IPS DF 6.9 (cell line): Measurements from ENCODE around the gene RDH8.

Experiments used
- DNase-seq: peaks from one replicate; pipeline ENCODE4 v3.0.0-alpha.2; 2013; ENCODE audit warnings: low read depth, low spot score
- H3K27ac ChIP-seq: one replicate; pipeline ENCODE4 v1.5.1; 2013; ENCODE audit warnings: low read length, control low read depth
- H3K27me3 ChIP-seq: 2 replicates; pipeline ENCODE4 v1.6.1; 2013; ENCODE audit warnings: mild to moderate bottlenecking, low read length; ENCODE audit not compliant: control insufficient read depth, insufficient read depth
- H3K36me3 ChIP-seq: 2 replicates; pipeline ENCODE4 v1.6.1; 2013; ENCODE audit warnings: low read length; ENCODE audit not compliant: control insufficient read depth, insufficient read depth
- H3K4me1 ChIP-seq: 2 replicates; pipeline ENCODE4 v1.6.1; 2013; ENCODE audit warnings: low read length; ENCODE audit not compliant: control insufficient read depth, insufficient read depth
- H3K4me3 ChIP-seq: 2 replicates; pipeline ENCODE4 v1.5.1; 2013; ENCODE audit warnings: mild to moderate bottlenecking, low read length
- H3K9me3 ChIP-seq: 2 replicates; pipeline ENCODE4 v1.6.1; 2013; ENCODE audit warnings: low read length, inconsistent platforms; ENCODE audit not compliant: control insufficient read depth, insufficient read depth
- WGBS: extraction: QIAGEN DNeasy Blood & Tissue Kit; methylation state at CpG from one replicate; pipeline ENCODE4 v1.1.7; 2013; ENCODE audit warnings: mixed read lengths, missing lambda C conversion rate; ENCODE audit not compliant: insufficient read length, insufficient coverage; 5-methylcytosine and 5-hydroxymethylcytosine counted together

Gene RDH8

DNA sequence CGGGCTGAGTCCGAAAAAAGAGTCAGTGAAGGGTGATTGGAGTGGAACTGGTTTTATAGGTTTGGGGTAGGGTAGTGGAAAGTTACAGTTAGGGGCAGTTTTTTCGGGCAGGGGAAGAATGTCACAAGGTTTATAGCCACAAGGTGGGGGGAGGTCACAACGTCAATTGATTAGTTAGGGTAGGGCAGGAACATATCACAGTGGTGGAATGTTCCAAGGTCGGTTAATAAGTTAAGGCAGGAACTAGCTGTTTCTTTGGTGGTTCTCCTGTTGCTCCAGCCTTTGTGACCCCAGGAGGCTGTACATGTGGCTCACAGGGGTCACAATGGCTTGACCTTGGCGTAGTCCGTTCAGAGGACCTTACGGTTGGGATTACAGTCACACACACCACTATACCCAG is 20.3 kb downstream of the RDH8 start:
- H3K27ac ChIP-seq: no peak overlapping the region
- H3K4me3 ChIP-seq: no peak overlapping the region
- 100% methylated on average over 2 of the region's 8 CpGs for WGBS
- no peaks in the 10 kb centered on the region for H3K4me1 ChIP-seq
- DNase-seq: no peak
- no peaks in the 10 kb centered on the region for H3K36me3 ChIP-seq
- H3K9me3 ChIP-seq: no peaks in the 10 kb centered on the region; the same call in 1 of the 2 replicates
- H3K27me3 ChIP-seq: no peaks in the 10 kb centered on the region

GRCh38 chr19:10036601-10037071 is 23.4 kb downstream of the RDH8 start:
- no CpG with 5 or more reads among the region's 5 CpGs for WGBS

GRCh38 chr19:10037367-10037766 is 24.1 kb downstream of the RDH8 start:
- Histone ChIP-seq H3K4me3 (no peak overlapping the region), H3K27ac (no peak overlapping the region), H3K4me1 (no peaks in the 10 kb centered on the region), H3K36me3 (no peaks in the 10 kb centered on the region), H3K27me3 (no peaks in the 10 kb centered on the region), H3K9me3 (no peaks in the 10 kb centered on the region; the same call in 1 of the 2 replicates)
- no CpG with 5 or more reads among the region's 4 CpGs for WGBS
- no peak for DNase-seq

More at GRCh38 chr19:10036601-10037071, 23.4 kb downstream of the RDH8 start:
- no peak overlapping the region for H3K4me3 ChIP-seq
- H3K9me3 ChIP-seq: no peaks in the 10 kb centered on the region; the same call in 1 of the 2 replicates
- H3K27me3 ChIP-seq: no peaks in the 10 kb centered on the region
- DNase-seq: no peak
- no peaks in the 10 kb centered on the region for H3K4me1 ChIP-seq
- H3K27ac ChIP-seq: no peak overlapping the region
- no peaks in the 10 kb centered on the region for H3K36me3 ChIP-seq

GRCh38 chr19:10037809-10038208 is 24.5 kb downstream of the RDH8 start:
- WGBS: no CpG with 5 or more reads among the region's 5 CpGs
- DNase-seq: no peak
- no peak overlapping the region for H3K27ac ChIP-seq
- no peaks in the 10 kb centered on the region for H3K4me1 ChIP-seq
- H3K4me3 ChIP-seq: no peak overlapping the region
- no peaks in the 10 kb centered on the region for H3K27me3 ChIP-seq
- H3K9me3 ChIP-seq: no peaks in the 10 kb centered on the region; the same call in 1 of the 2 replicates
- no peaks in the 10 kb centered on the region for H3K36me3 ChIP-seq

DNA sequence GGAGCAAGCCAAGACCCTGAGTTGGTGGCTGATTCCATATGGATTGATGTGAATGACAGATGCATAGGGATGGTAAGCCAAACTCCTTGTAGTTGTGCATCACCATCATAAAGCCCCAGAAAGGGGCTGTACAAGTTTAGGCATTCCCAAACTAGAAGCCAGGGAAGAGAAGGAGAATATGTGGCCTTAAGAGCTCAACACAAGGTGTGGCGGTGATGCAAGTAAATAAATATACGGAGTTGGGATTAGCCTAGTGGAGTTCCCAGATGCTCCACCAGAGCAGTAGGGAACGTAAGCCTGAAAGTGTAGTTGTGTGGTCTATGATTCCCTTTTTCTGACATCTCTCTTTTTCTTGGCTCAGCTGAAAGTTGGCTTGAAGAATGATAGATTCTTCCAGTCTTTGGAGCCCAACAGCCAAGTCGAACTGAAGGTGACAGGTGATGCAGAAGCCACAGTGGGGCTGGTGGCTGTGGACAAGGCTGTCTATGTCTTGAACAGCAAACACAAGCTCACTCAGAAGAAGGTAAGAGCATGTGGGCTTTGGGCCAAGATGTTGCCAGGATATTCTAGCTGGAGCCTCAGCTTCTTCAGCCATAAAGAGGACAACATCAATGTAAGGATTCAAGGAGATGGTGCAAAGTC is 30.1 kb downstream of the RDH8 start:
- H3K27me3 ChIP-seq: no peaks in the 10 kb centered on the region
- H3K36me3 ChIP-seq: no peaks in the 10 kb centered on the region
- WGBS: no CpG with 5 or more reads among the region's 4 CpGs
- peaks cover 14% of the 10 kb centered on the region for H3K9me3 ChIP-seq
- no peak for DNase-seq
- H3K27ac ChIP-seq: no peak overlapping the region
- H3K4me3 ChIP-seq: no peak overlapping the region
- no peaks in the 10 kb centered on the region for H3K4me1 ChIP-seq

DNA sequence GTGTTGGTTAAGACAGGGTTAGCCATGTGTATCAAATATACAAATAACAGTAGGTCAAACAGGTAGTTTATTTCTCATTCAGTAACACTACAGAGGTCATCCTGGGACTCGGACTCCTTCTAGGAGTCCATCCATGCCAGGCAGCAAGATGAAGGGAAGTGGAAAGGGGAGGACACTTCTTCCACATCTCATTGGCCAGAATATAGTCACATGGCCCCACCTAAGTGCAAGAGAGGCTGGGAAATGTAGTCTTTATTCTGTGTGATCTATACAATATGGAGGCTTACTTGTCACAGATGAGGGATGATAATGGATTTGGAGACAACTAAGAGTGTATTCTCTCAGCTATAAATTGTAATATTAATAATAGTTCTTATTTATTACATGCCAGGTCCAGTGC is 31.1 kb downstream of the RDH8 start:
- no peak for DNase-seq
- Histone ChIP-seq H3K4me1 (no peaks in the 10 kb centered on the region), H3K4me3 (no peak overlapping the region), H3K27ac (no peak overlapping the region), H3K27me3 (no peaks in the 10 kb centered on the region), H3K36me3 (no peaks in the 10 kb centered on the region), H3K9me3 (peaks cover 14% of the 10 kb centered on the region)
- WGBS: no CpG with 5 or more reads among the region's 1 CpG

DNA sequence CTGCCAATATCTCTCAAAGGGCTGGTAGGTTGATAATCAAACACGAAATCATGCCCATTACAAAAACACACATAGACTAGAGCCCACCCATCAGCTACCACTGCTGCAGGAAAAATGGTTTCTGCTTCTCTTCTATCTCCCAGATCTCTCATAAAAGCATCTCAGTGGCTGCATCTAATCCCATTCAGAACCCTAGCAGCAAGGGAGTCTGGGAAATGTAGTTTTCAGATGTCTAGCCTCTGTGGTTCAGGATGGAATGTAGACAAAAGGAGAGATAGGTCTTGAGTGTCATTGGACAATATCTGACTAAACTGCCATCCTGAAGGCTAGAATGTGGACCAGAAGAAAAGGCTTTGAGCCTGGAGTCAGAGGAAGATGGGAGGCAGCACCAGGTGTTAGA is 32.1 kb downstream of the RDH8 start:
- H3K9me3 ChIP-seq: peaks cover 14% of the 10 kb centered on the region
- DNase-seq: no peak
- no CpG with 5 or more reads among the region's 1 CpG for WGBS
- H3K4me1 ChIP-seq: no peaks in the 10 kb centered on the region
- no peak overlapping the region for H3K27ac ChIP-seq
- no peak overlapping the region for H3K4me3 ChIP-seq
- H3K36me3 ChIP-seq: no peaks in the 10 kb centered on the region
- H3K27me3 ChIP-seq: no peaks in the 10 kb centered on the region

DNA sequence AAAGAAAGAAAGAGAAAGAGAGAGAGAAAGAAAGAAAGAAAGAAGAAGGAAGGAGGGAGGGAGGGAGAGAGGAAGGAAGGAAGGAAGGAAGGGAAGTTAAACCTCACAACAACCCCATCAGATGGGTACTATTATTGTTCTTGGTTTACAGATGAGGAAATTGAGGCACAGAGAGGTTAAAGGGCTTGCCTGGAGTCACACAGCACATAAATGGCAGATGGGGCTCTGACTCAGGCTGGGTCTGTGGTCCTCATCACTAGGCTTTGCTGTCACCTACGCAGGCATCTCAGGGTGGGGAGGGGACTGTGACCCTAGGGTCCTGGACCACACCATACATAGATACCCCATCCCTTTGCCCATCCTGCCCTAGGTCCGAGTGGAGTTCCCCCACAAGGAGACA is 36.3 kb downstream of the RDH8 start:
- Histone ChIP-seq H3K27ac (no peak overlapping the region), H3K4me1 (no peaks in the 10 kb centered on the region), H3K9me3 (peaks cover 4% of the 10 kb centered on the region), H3K36me3 (no peaks in the 10 kb centered on the region), H3K4me3 (no peak overlapping the region), H3K27me3 (no peaks in the 10 kb centered on the region)
- no peak for DNase-seq
- no CpG with 5 or more reads among the region's 2 CpGs for WGBS

- no CpG with 5 or more reads among the region's 21 CpGs for WGBS
- Histone ChIP-seq H3K27ac (no peak overlapping the region), H3K36me3 (no peaks in the 10 kb centered on the region), H3K4me1 (no peaks in the 10 kb centered on the region), H3K4me3 (no peak overlapping the region), H3K9me3 (no peaks in the 10 kb centered on the region; the same call in 1 of the 2 replicates), H3K27me3 (no peaks in the 10 kb centered on the region)
- DNase-seq: no peak
Observed at GRCh38 chr19:10052602-10053360, 39.5 kb downstream of the RDH8 start.

DNA sequence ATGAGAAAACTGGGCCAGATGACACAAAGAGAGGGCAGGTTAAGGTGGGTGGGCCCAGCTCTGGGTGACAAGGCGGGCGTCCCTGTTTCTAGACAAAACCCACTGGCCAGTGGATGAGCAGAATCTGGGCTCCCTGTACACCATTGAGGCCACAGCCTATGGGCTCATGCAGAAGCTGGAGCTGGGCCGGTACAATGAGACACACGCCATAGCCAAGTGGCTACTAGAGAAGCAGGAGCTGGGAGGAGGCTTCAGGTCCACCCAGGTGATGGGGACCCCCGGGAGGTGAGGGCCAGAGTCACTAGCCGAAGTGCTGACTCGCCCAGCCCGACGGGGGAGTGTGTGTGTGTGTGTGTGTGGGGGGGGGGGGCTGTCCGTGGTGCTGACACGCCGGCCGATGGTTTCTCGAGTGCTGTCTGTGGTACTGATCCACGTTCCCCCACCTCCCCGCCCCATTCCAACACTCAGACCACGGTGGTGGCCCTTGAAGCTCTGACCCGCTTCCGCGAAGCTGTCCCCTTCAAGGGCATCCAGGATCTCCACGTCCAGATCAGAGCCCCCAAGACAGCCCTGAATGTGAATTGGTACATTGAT is 48.5 kb downstream of the RDH8 start:
- no peak overlapping the region for H3K4me3 ChIP-seq
- H3K27me3 ChIP-seq: no peaks in the 10 kb centered on the region
- H3K36me3 ChIP-seq: no peaks in the 10 kb centered on the region
- H3K27ac ChIP-seq: no peak overlapping the region
- no peak for DNase-seq
- no peaks in the 10 kb centered on the region for H3K9me3 ChIP-seq
- no peaks in the 10 kb centered on the region; the same call in 1 of the 2 replicates for H3K4me1 ChIP-seq
- WGBS: no CpG with 5 or more reads among the region's 21 CpGs
